Astrocyte of the cerebellum (primary cell): ENCODE data around the gene MSH5.

Experiments
- DNase-seq: peaks from one replicate; pipeline ENCODE4 v3.0.0-alpha.2; 2011; ENCODE audit warnings: low read depth
- H3K4me3 ChIP-seq: 2 replicates; pipeline ENCODE4 v1.5.1; 2011; ENCODE audit warnings: mild to moderate bottlenecking, low read depth, low read length, moderate library complexity
- CTCF ChIP-seq: IDR thresholded peaks from 2 replicates; pipeline ENCODE4 v1.5.1; 2012; ENCODE audit warnings: low read length, low read depth, moderate library complexity, mild to moderate bottlenecking; ENCODE audit errors: missing control alignments
- in situ Hi-C: cut with HindIII; loops from 2 replicates; pipeline ENCODE4 v1.10.0; 2017; ENCODE audit warnings: low sequenced_read_pairs

MSH5 gene

GRCh38 chr6:31741815-31742214, 2.0 kb downstream of the MSH5 start:
- DNase-seq, result no peak
- in situ Hi-C loops, result no loop called here
- no peak for TF ChIP-seq CTCF
- no peak overlapping the region for H3K4me3 ChIP-seq

- no peak for DNase-seq
- no peak for TF ChIP-seq CTCF
- H3K4me3 ChIP-seq, result no peak overlapping the region
- in situ Hi-C loops, result no loop called here
Measured at GRCh38 chr6:31742894-31743293, 3.1 kb downstream of the MSH5 start.

GRCh38 chr6:31744422-31744821, 4.6 kb downstream of the MSH5 start:
- H3K4me3 ChIP-seq, result no peak overlapping the region
- no peak for TF ChIP-seq CTCF
- DNase-seq, result no peak
- in situ Hi-C loops, result no loop called here

- TF ChIP-seq CTCF, result no peak
- in situ Hi-C loops, result no loop called here
Measured at GRCh38 chr6:31749301-31750036, 9.7 kb downstream of the MSH5 start.

GRCh38 chr6:31750411-31751022, 10.7 kb downstream of the MSH5 start:
- no peak for DNase-seq
- in situ Hi-C loops, result no loop called here

More at GRCh38 chr6:31749301-31750036, 9.7 kb downstream of the MSH5 start:
- H3K4me3 ChIP-seq, result no peak overlapping the region
- no peak for DNase-seq

GRCh38 chr6:31752739-31753319, 13.0 kb downstream of the MSH5 start:
- no peak for TF ChIP-seq CTCF
- in situ Hi-C loops, result no loop called here
- no peak for DNase-seq
- H3K4me3 ChIP-seq, result no peak overlapping the region

More at GRCh38 chr6:31750411-31751022, 10.7 kb downstream of the MSH5 start:
- no peak overlapping the region for H3K4me3 ChIP-seq
- no peak for TF ChIP-seq CTCF
